ENCODE results near the gene SH3RF3. TPM values are rescaled to one million over a fixed set of nuclear protein-coding genes. Genes with fewer than 3 reads are reported as not detected.

Gene SH3RF3
- total RNA-seq, 2 donors from 2014 or later: 37.4 to 61.7 TPM

- peaks cover 2 to 7% of the 10 kb centered on the region in 2 donors for H3K4me1 ChIP-seq (ENCODE audit: control insufficient read depth in 1 of 2, low read depth in 2 of 2)
- DNase-seq (ENCODE audit: low spot score) (no peak), ATAC-seq (ENCODE audit: insufficient number of reproducible peaks, low FRiP score, low read depth) (no peak)
- no peak overlapping the region for H3K4me3 ChIP-seq
- peaks cover 18% of the 10 kb centered on the region for H3K36me3 ChIP-seq
- no peaks in the 10 kb centered on the region for H3K9me3 ChIP-seq
- TF ChIP-seq, protein P1, sequence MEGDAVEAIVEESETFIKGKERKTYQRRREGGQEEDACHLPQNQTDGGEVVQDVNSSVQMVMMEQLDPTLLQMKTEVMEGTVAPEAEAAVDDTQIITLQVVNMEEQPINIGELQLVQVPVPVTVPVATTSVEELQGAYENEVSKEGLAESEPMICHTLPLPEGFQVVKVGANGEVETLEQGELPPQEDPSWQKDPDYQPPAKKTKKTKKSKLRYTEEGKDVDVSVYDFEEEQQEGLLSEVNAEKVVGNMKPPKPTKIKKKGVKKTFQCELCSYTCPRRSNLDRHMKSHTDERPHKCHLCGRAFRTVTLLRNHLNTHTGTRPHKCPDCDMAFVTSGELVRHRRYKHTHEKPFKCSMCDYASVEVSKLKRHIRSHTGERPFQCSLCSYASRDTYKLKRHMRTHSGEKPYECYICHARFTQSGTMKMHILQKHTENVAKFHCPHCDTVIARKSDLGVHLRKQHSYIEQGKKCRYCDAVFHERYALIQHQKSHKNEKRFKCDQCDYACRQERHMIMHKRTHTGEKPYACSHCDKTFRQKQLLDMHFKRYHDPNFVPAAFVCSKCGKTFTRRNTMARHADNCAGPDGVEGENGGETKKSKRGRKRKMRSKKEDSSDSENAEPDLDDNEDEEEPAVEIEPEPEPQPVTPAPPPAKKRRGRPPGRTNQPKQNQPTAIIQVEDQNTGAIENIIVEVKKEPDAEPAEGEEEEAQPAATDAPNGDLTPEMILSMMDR (IDR thresholded peaks at IDR 0.05): no peak
- H3K27ac ChIP-seq: no peak overlapping the region
- H3K27me3 ChIP-seq (replicated peaks; ENCODE audit: insufficient read depth): no peaks in the 10 kb centered on the region
Measured at GRCh38 chr2:109374548-109375130, 245.6 kb downstream of the SH3RF3 start.

DNA sequence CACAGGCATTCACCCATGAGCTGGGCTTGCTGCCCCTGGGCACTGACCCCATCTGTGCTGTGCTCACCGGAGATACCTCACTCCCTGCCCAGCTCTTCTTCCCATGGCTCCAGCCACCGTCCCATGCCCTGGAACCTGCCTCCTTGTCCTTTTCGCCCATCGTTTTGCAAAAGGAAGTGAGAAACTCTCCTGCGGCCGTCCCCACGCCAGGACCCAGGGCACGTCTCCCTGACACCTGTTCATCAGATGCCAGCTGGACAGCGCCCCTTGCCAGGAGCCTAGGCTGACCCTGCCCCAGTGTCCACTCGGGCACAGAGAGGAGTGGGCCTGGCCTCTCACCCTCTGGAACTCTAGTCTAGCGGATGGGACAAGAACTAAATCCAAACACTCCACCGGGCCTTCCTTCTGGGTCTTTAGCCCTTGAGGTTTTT is 246.1 kb downstream of the SH3RF3 start:
- Histone ChIP-seq H3K9me3 (no peaks in the 10 kb centered on the region), H3K27ac (no peak overlapping the region), H3K36me3 (peaks cover 18% of the 10 kb centered on the region), H3K4me3 (no peak overlapping the region), H3K4me1 (ENCODE audit: control insufficient read depth in 1 of 2, low read depth in 2 of 2) (peaks cover 2 to 4% of the 10 kb centered on the region in 2 donors), H3K27me3 (replicated peaks; ENCODE audit: insufficient read depth) (no peaks in the 10 kb centered on the region)
- ATAC-seq (ENCODE audit: insufficient number of reproducible peaks, low FRiP score, low read depth): no peak
- TF ChIP-seq, protein P1 (IDR thresholded peaks at IDR 0.05): no peak
- no peak for DNase-seq (ENCODE audit: low spot score)

GRCh38 chr2:109375656-109376055 is 246.7 kb downstream of the SH3RF3 start:
- H3K4me3 ChIP-seq: no peak overlapping the region
- DNase-seq (ENCODE audit: low spot score) (no peak), ATAC-seq (ENCODE audit: insufficient number of reproducible peaks, low FRiP score, low read depth) (no peak)
- H3K4me1 ChIP-seq (ENCODE audit: control insufficient read depth in 1 of 2, low read depth in 2 of 2): peaks cover 2 to 4% of the 10 kb centered on the region in 2 donors
- no peak overlapping the region for H3K27ac ChIP-seq
- H3K27me3 ChIP-seq (replicated peaks; ENCODE audit: insufficient read depth): no peaks in the 10 kb centered on the region
- no peaks in the 10 kb centered on the region for H3K9me3 ChIP-seq
- peaks cover 18% of the 10 kb centered on the region for H3K36me3 ChIP-seq
- TF ChIP-seq, protein P1 (IDR thresholded peaks at IDR 0.05): no peak

DNA sequence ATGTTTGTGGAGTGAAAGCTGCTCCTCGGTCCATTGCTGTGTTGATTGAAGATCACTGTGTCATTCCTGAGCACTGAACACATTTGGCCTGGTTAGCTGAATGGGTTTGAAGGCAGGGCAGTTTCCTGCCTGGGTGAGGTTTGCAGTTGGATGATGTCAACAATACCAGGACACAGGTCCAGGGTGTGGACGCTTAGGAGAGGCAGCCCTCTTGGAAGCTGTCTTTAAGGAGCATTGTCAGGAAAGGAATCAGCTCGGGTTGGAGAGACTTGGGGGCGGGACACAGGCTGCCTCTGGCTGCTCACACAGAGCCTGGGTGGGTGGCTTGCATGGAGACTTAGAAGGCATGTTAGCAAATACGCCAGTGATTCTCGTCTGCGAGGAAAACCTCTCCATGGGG is 247.1 kb downstream of the SH3RF3 start:
- DNase-seq (ENCODE audit: low spot score): no peak
- TF ChIP-seq, protein P1 (IDR thresholded peaks at IDR 0.05): no peak
- Histone ChIP-seq H3K4me3 (no peak overlapping the region), H3K36me3 (peaks cover 18% of the 10 kb centered on the region), H3K27me3 (replicated peaks; ENCODE audit: insufficient read depth) (no peaks in the 10 kb centered on the region), H3K27ac (no peak overlapping the region), H3K9me3 (no peaks in the 10 kb centered on the region), H3K4me1 (ENCODE audit: control insufficient read depth in 1 of 2, low read depth in 2 of 2) (peaks cover 2 to 4% of the 10 kb centered on the region in 2 donors)
- no peak for ATAC-seq (ENCODE audit: insufficient number of reproducible peaks, low FRiP score, low read depth)

DNA sequence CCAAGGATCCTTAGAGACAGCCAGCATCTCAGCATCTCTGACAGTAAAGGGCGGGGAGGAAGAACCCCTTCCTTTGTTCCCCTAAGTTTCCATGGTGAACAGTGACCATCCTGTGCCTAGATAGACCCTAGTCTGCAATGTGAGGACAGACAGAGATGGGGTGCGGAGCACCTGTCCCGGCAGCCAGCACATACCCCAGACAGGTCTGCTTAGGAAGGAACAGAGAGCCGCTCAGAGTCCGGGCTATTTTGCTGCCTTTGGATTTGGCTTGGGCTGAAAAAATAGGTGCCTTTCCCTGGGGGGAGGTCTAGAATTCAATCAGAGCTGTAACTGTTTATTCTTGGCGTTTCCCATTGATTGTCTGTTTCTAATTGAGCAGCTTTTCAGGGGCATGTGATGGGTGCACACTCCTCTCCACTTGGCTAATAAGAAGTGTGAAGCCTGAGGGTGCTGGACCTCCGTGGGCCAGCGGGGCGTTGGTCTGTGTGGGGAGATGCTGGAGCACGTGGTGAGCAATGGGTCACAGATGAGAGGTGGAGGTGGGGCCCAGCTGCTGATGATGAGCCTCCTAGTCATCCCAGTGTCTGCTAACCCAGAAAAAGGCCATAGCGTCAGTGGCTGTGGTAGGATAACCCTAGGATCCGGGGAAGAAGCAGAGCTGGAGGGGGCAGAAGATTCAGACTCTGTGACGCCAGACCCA is 247.9 kb downstream of the SH3RF3 start:
- TF ChIP-seq, protein P1 (IDR thresholded peaks at IDR 0.05): no peak

More for the DNA sequence above, 247.9 kb downstream of the SH3RF3 start:
- Histone ChIP-seq H3K4me3 (no peak overlapping the region), H3K9me3 (no peaks in the 10 kb centered on the region), H3K27ac (no peak overlapping the region), H3K27me3 (replicated peaks; ENCODE audit: insufficient read depth) (no peaks in the 10 kb centered on the region), H3K36me3 (peaks cover 18% of the 10 kb centered on the region), H3K4me1 (ENCODE audit: control insufficient read depth in 1 of 2, low read depth in 2 of 2) (peaks cover 2 to 6% of the 10 kb centered on the region in 2 donors)
- ATAC-seq (ENCODE audit: insufficient number of reproducible peaks, low FRiP score, low read depth) (no peak), DNase-seq (ENCODE audit: low spot score) (no peak)

All from thoracic aorta (tissue), 2 donors.